ENCODE results near the gene SMAD3.

SMAD3 gene

GRCh38 chr15:67230504-67230903 lies 165.1 kb downstream of the SMAD3 start:
- DNase-seq (ENCODE audit: low read depth in 2 of 2) = no peak

- DNase-seq (ENCODE audit: low read depth in 2 of 2) = no peak
Measured at GRCh38 chr15:67232591-67232990, 167.2 kb downstream of the SMAD3 start.

GRCh38 chr15:67240235-67241131 lies 175.1 kb downstream of the SMAD3 start:
- DNase-seq (ENCODE audit: low read depth in 2 of 2) = no peak

GRCh38 chr15:67241132-67241855 lies 175.9 kb downstream of the SMAD3 start:
- DNase-seq (ENCODE audit: low read depth in 2 of 2) = no peak

- no peak for DNase-seq (ENCODE audit: low read depth in 2 of 2)
Measured at GRCh38 chr15:67242708-67243111, 177.3 kb downstream of the SMAD3 start.
